H1 (cell line): ENCODE data around the gene PTPRO. TPM values are rescaled to one million over a fixed set of nuclear protein-coding genes. Genes with fewer than 3 reads are reported as not detected.
A peak's percentile ranks its signal among the peaks of the same experiment; 100 is the strongest.

Experiments used
- CTCF ChIA-PET: fragments of 300-600 bp; sonication (Branson Sonifier 250); formaldehyde crosslinking; loops from one replicate; lab custom pipeline; 2021; ENCODE audit not compliant: partially characterized antibody; lab: Charles Lee
- POLR2A ChIA-PET: fragments of 300-600 bp; sonication (Branson Sonifier 250); formaldehyde crosslinking; loops from one replicate; lab custom pipeline; 2021; ENCODE audit warnings: inconsistent platforms; ENCODE audit not compliant: partially characterized antibody; lab: Charles Lee
- DNase-seq, 2 experiments: peaks; one replicate each; pipeline versions ENCODE4 v3.0.0 to v3.0.0-alpha.2; 2010 to 2022; ENCODE audit warnings: low spot score in 2 of 2, low read depth in 1 of 2, mixed read lengths in 1 of 2
- FAIRE-seq: peaks from 2 replicates; lab custom pipeline; 2011; peaks lifted over from hg19 to GRCh38; lab: Jason Lieb, UNC
- H2AFZ ChIP-seq: 2 replicates; pipeline ENCODE4 v1.8.1; 2012; ENCODE audit warnings: low read length, inconsistent platforms
- H2AK5ac ChIP-seq: 2 replicates; pipeline ENCODE4 v1.6.1; 2013; ENCODE audit warnings: low read depth, low read length
- H2BK120ac ChIP-seq: replicated peaks from 2 replicates; pipeline ENCODE3; 2013; ENCODE audit warnings: low read depth, low read length, inconsistent platforms
- H2BK12ac ChIP-seq: 2 replicates; pipeline ENCODE4 v1.6.1; 2013; ENCODE audit warnings: low read depth, low read length
- H2BK15ac ChIP-seq: 2 replicates; pipeline ENCODE4 v1.6.1; 2013; ENCODE audit warnings: low read length
- H2BK20ac ChIP-seq: 2 replicates; pipeline ENCODE4 v1.6.1; 2013; ENCODE audit warnings: low read length
- H2BK5ac ChIP-seq: 2 replicates; pipeline ENCODE4 v1.6.1; 2013; ENCODE audit warnings: low read depth, low read length
- H3K14ac ChIP-seq: 2 replicates; pipeline ENCODE4 v1.6.1; 2013; ENCODE audit warnings: inconsistent platforms; ENCODE audit not compliant: insufficient read length
- H3K18ac ChIP-seq: 2 replicates; pipeline ENCODE4 v1.6.1; 2013; ENCODE audit warnings: low read length; ENCODE audit errors: extremely low read depth
- H3K23ac ChIP-seq: 2 replicates; pipeline ENCODE4 v1.6.1; 2013; ENCODE audit warnings: inconsistent platforms; ENCODE audit not compliant: insufficient read length
- H3K23me2 ChIP-seq: 2 replicates; pipeline ENCODE4 v1.6.1; 2013; ENCODE audit warnings: low read depth, low read length
- H3K27ac ChIP-seq: 2 replicates; pipeline ENCODE4 v1.6.1; 2011; ENCODE audit warnings: low read depth, low read length, inconsistent platforms
- H3K27me3 ChIP-seq, 4 experiments: replicated peaks in 1 of 4; 1 replicate in 1 of 4; 2 replicates in 3 of 4; pipeline versions ENCODE4 v1.6.1 to v1.8.1; 2011 to 2013; ENCODE audit warnings: low read length in 3 of 4, mild to moderate bottlenecking in 3 of 4, inconsistent platforms in 2 of 4, mixed read lengths in 2 of 4, moderate library complexity in 1 of 4; ENCODE audit not compliant: control insufficient read depth in 3 of 4, insufficient read depth in 3 of 4; ENCODE audit errors: extremely low read depth in 1 of 4
- H3K36me3 ChIP-seq, 4 experiments: 2 replicates each; pipeline versions ENCODE4 v1.6.1 to v1.8.1; 2011 to 2013; ENCODE audit warnings: mild to moderate bottlenecking in 4 of 4, low read length in 3 of 4, moderate library complexity in 2 of 4, control low read depth in 1 of 4, inconsistent platforms in 1 of 4; ENCODE audit not compliant: insufficient read depth in 4 of 4, control insufficient read depth in 2 of 4
- H3K4ac ChIP-seq: replicated peaks from 2 replicates; pipeline ENCODE3; 2013; ENCODE audit warnings: low read length, low read depth, mixed read lengths, inconsistent platforms; ENCODE audit not compliant: insufficient read length
- H3K4me1 ChIP-seq, 4 experiments: replicated peaks in 1 of 4; 1 replicate in 1 of 4; 2 replicates in 3 of 4; pipeline versions ENCODE4 v1.6.1 to v1.8.1; 2011 to 2013; ENCODE audit warnings: low read length in 3 of 4, inconsistent platforms in 2 of 4, mixed read lengths in 1 of 4; ENCODE audit not compliant: insufficient read depth in 4 of 4, control insufficient read depth in 3 of 4
- H3K4me2 ChIP-seq, 2 experiments: 2 replicates each; pipeline versions ENCODE4 v1.6.1 to v1.8.1; 2011 to 2013; ENCODE audit warnings: low read depth in 2 of 2, low read length in 2 of 2, control low read depth in 1 of 2, inconsistent platforms in 1 of 2, mild to moderate bottlenecking in 1 of 2; ENCODE audit not compliant: insufficient read depth in 1 of 2
- H3K4me3 ChIP-seq, 4 experiments: fragments of 200-600, 300-600 bp in 1 of 4; sonication (generic), shearing (Covaris generic), sonication (Bioruptor Twin) in 1 of 4; 2 replicates each; pipeline versions ENCODE4 v1.5.1 to v1.8.1; 2011 to 2016; ENCODE audit warnings: low read length in 4 of 4, low read depth in 3 of 4, control low read depth in 2 of 4, inconsistent platforms in 2 of 4, mild to moderate bottlenecking in 2 of 4, mixed read lengths in 1 of 4, moderate library complexity in 1 of 4; ENCODE audit not compliant: insufficient read depth in 2 of 4; ENCODE audit errors: extremely low read depth in 1 of 4
- H3K56ac ChIP-seq: replicated peaks from 2 replicates; pipeline ENCODE3; 2013; ENCODE audit warnings: low read depth, mild to moderate bottlenecking, mixed read lengths, low read length, inconsistent platforms; ENCODE audit not compliant: insufficient read length
- H3K79me1 ChIP-seq: 2 replicates; pipeline ENCODE4 v1.6.1; 2013; ENCODE audit warnings: low read depth, low read length, control low read depth
- H3K79me2 ChIP-seq, 2 experiments: 2 replicates each; pipeline versions ENCODE4 v1.6.1 to v1.8.1; 2012 to 2013; ENCODE audit warnings: low read length in 2 of 2, mild to moderate bottlenecking in 2 of 2, inconsistent platforms in 1 of 2; ENCODE audit not compliant: insufficient read depth in 2 of 2, control insufficient read depth in 1 of 2
- H3K9ac ChIP-seq, 4 experiments: replicated peaks in 1 of 4; 1 replicate in 1 of 4; 2 replicates in 3 of 4; pipeline versions ENCODE4 v1.6.1 to v1.8.1; 2011 to 2013; ENCODE audit warnings: low read depth in 3 of 4, low read length in 3 of 4, control low read depth in 2 of 4, mild to moderate bottlenecking in 2 of 4, moderate library complexity in 2 of 4, inconsistent platforms in 1 of 4; ENCODE audit errors: extremely low read depth in 1 of 4
- H3K9me3 ChIP-seq, 2 experiments: 2 replicates each; pipeline versions ENCODE4 v1.6.1 to v1.8.1; 2012 to 2013; ENCODE audit warnings: mild to moderate bottlenecking in 2 of 2, moderate library complexity in 2 of 2, control low read depth in 1 of 2, inconsistent platforms in 1 of 2, low read depth in 1 of 2, low read length in 1 of 2, mixed read lengths in 1 of 2; ENCODE audit not compliant: insufficient read depth in 2 of 2
- H4K20me1 ChIP-seq, 2 experiments: replicated peaks in 1 of 2; 2 replicates each; pipeline versions ENCODE3 to v1.8.1; 2011 to 2013; ENCODE audit warnings: inconsistent platforms in 2 of 2, low read length in 2 of 2, mild to moderate bottlenecking in 1 of 2; ENCODE audit not compliant: insufficient read depth in 2 of 2, control insufficient read depth in 1 of 2
- H4K5ac ChIP-seq: 2 replicates; pipeline ENCODE4 v1.6.1; 2013; ENCODE audit warnings: low read length, low read depth, mixed read lengths, inconsistent platforms; ENCODE audit not compliant: insufficient read length
- H4K8ac ChIP-seq: 2 replicates; pipeline ENCODE4 v1.8.0; 2013; ENCODE audit warnings: mild to moderate bottlenecking, moderate library complexity, low read length, inconsistent platforms; ENCODE audit not compliant: insufficient read depth; ENCODE audit errors: extremely low read depth
- H4K91ac ChIP-seq: replicated peaks from 2 replicates; pipeline ENCODE3; 2013; ENCODE audit warnings: low read length, mixed read lengths, inconsistent platforms; ENCODE audit not compliant: insufficient read length
- CBX8 ChIP-seq: fragments of 300-800, 300-1000 bp; sonication (generic); IDR thresholded peaks from 2 replicates; pipeline ENCODE4 v1.7.1; 2016; ENCODE audit warnings: low read depth, low read length, borderline replicate concordance
- KDM1A ChIP-seq: fragments of 200-600, 300-600 bp; sonication (generic); IDR thresholded peaks from 2 replicates; pipeline ENCODE4 v1.7.1; 2016; ENCODE audit warnings: mild to moderate bottlenecking, low read length, borderline replicate concordance
- KDM4A ChIP-seq: IDR thresholded peaks from one replicate; pipeline ENCODE4 v1.7.1; 2012; ENCODE audit warnings: low read depth, mild to moderate bottlenecking, moderate library complexity, low read length, inconsistent platforms; ENCODE audit not compliant: severe bottlenecking
- RBBP5 ChIP-seq: IDR thresholded peaks from 2 replicates; pipeline ENCODE4 v1.7.1; 2012; ENCODE audit warnings: low read depth, mild to moderate bottlenecking, inconsistent platforms, low read length, moderate library complexity, borderline replicate concordance
- SIN3A ChIP-seq, 2 experiments: IDR thresholded peaks in 1 of 2; conservative IDR thresholded peaks in 1 of 2; 2 replicates each; pipeline ENCODE4 v1.6.1; 2011 to 2012; ENCODE audit warnings: low read length in 2 of 2, improper control_type of control experiment in 1 of 2, low read depth in 1 of 2, mild to moderate bottlenecking in 1 of 2
- SP2 ChIP-seq: IDR thresholded peaks from 2 replicates; pipeline ENCODE4 v1.6.1; 2012; ENCODE audit warnings: mild to moderate bottlenecking, low read length, inconsistent platforms
- TAF1 ChIP-seq: IDR thresholded peaks from 2 replicates; pipeline ENCODE4 v1.6.1; 2011; ENCODE audit warnings: mild to moderate bottlenecking, low read depth, low read length
- YY1 ChIP-seq: IDR thresholded peaks from 2 replicates; pipeline ENCODE4 v1.6.1; 2011; ENCODE audit warnings: low read depth, mild to moderate bottlenecking, low read length
- WGBS, 2 experiments: shearing (Covaris generic) in 1 of 2; methylation state at CpG; one replicate each; pipeline versions ENCODE4 v1.1.6 to v1.1.7; 2013 to 2015; ENCODE audit warnings: low lambda C conversion rate in 2 of 2, mixed read lengths in 2 of 2, inconsistent platforms in 1 of 2, low coverage in 1 of 2, missing lambda C conversion rate in 1 of 2; ENCODE audit not compliant: insufficient replicate concordance in 2 of 2, insufficient coverage in 1 of 2, insufficient read length in 1 of 2; ENCODE audit errors: extremely low coverage in 1 of 2, missing lambda C conversion rate in 1 of 2; 5-methylcytosine and 5-hydroxymethylcytosine counted together
- polyA plus RNA-seq, 7 experiments: library from polyadenylated mRNA; depleted of rRNA in 3 of 7; stranded (reverse) in 5 of 7; unstranded in 2 of 7; fragments of >200 nt in 5 of 7; fragments of 200-250 nt in 2 of 7; gene quantifications; 1 replicate in 5 of 7; 2 replicates in 1 of 7; 4 replicates in 1 of 7; pipeline versions ENCODE4 v1.2.1 to v1.2.3, GENCODE V29; 2011 to 2013; ENCODE audit warnings: missing spikeins in 2 of 7, mixed read lengths in 2 of 7
- total RNA-seq: library from RNA; stranded (reverse); fragmentation: NEBNext Ultra II Directional; extraction: Animal tissue kit (Norgen Biotek cat#: 25700); gene quantifications from 2 replicates; pipeline ENCODE4 v1.2.1, GENCODE V29; 2021
- TF ChIP-seq, protein P1 (sequence below), 3 experiments: IDR thresholded peaks; 1 replicate in 2 of 3; 2 replicates in 1 of 3; pipeline versions ENCODE4 v1.5.1 to v1.6.1; 2011; ENCODE audit warnings: low read length in 3 of 3, mild to moderate bottlenecking in 3 of 3, inconsistent platforms in 2 of 3, low read depth in 1 of 3, moderate library complexity in 1 of 3; ENCODE audit not compliant: insufficient read depth in 1 of 3; ENCODE audit errors: control extremely low read depth in 1 of 3

The PTPRO gene
- total and polyA plus RNA-seq, 2 of the 8 experiments (the other 6 are each of a cell fraction or from before 2014, with no cell fraction given): 0.73 to 1.7 TPM

DNA sequence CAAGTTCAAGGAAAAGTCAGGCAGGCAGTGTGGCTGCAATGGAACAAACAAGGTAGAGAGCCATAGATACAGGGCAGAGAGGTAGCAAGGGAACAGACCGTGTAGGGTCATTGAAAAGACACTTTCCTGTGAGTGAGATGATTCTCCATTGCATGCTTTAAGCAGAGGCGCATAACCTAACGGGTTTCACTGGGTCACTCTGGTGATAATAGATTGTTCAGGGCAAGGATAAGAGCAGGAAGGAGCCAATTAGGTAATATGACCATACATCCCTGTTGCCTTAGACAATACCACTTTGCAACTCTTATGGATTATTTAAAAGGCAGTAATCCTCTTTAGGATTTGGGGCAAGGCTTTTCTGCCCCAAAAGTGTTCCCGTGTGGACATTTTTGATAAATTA lies 214.1 kb downstream of the PTPRO start:
- Histone ChIP-seq H2BK15ac (no peak overlapping the region), H3K4me1 (no peaks in the 10 kb centered on the region), H2BK20ac (peak overlapping the region; percentile 26; the same call in 1 of the 2 replicates), H3K79me1 (no peaks in the 10 kb centered on the region), H3K14ac (no peak overlapping the region), H3K27me3 (no peaks in the 10 kb centered on the region), H3K56ac (no peak overlapping the region), H3K36me3 (no peaks in the 10 kb centered on the region), H3K18ac (no peak overlapping the region; the same call in 1 of the 2 replicates), H3K79me2 (no peaks in the 10 kb centered on the region), H2BK120ac (no peak overlapping the region), H3K23me2 (no peaks in the 10 kb centered on the region), H3K4me3 (no peak overlapping the region), H4K91ac (no peak overlapping the region), H4K8ac (no peak overlapping the region), H2BK5ac (peak overlapping the region; percentile 38; the same call in 1 of the 2 replicates), H3K27ac (no peak overlapping the region), H3K9me3 (no peaks in the 10 kb centered on the region), H2BK12ac (no peak overlapping the region), H3K4me2 (no peak overlapping the region), H3K23ac (no peak overlapping the region), H3K9ac (no peak overlapping the region), H4K20me1 (no peaks in the 10 kb centered on the region), H2AK5ac (no peak overlapping the region), H2AFZ (peak overlapping the region; percentile 83; the same call in 1 of the 2 replicates), H3K4ac (no peak overlapping the region)
- POLR2A ChIA-PET: no interaction called here
- CTCF ChIA-PET: interaction anchor here (1.6 kb wide), 1 partner anchor 321 kb away, joined by 5 read pairs; no protein-coding TSS in a partner anchor
- no peak for DNase-seq
- FAIRE-seq: no peak
- 84% methylated on average over 4 of the region's 4 CpGs; no CpG with 5 or more reads in 1 of the 2 experiments for WGBS, 2 experiments
- TF ChIP-seq CBX8 (no peak), KDM4A (no peak), RBBP5 (no peak), SIN3A (conservative IDR thresholded peaks at IDR 0.05 in 1 of 2, IDR thresholded peaks at IDR 0.05 in 1 of 2; ENCODE audit: low read depth in 1 of 2, low read length in 2 of 2) (no peak), YY1 (no peak), TAF1 (no peak), SP2 (no peak), KDM1A (no peak)
- TF ChIP-seq, protein P1, sequence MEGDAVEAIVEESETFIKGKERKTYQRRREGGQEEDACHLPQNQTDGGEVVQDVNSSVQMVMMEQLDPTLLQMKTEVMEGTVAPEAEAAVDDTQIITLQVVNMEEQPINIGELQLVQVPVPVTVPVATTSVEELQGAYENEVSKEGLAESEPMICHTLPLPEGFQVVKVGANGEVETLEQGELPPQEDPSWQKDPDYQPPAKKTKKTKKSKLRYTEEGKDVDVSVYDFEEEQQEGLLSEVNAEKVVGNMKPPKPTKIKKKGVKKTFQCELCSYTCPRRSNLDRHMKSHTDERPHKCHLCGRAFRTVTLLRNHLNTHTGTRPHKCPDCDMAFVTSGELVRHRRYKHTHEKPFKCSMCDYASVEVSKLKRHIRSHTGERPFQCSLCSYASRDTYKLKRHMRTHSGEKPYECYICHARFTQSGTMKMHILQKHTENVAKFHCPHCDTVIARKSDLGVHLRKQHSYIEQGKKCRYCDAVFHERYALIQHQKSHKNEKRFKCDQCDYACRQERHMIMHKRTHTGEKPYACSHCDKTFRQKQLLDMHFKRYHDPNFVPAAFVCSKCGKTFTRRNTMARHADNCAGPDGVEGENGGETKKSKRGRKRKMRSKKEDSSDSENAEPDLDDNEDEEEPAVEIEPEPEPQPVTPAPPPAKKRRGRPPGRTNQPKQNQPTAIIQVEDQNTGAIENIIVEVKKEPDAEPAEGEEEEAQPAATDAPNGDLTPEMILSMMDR (IDR thresholded peaks at IDR 0.05; ENCODE audit: control extremely low read depth in 1 of 3, insufficient read depth in 1 of 3, low read depth in 1 of 3, low read length in 3 of 3): no peak
- TF ChIP-seq, all 59 proteins: peak for 0
- no peak overlapping the region for H4K5ac ChIP-seq
